DOHH2 (cell line): ENCODE data around the gene ORAI1.

ENCODE experiments used
- H3F3A ChIP-seq: fragments of 200-600 bp; sonication (generic), shearing (Covaris generic); 2 replicates; pipeline ENCODE4 v1.6.0; 2016; ENCODE audit warnings: antibody characterized with exemption, mild to moderate bottlenecking; ENCODE audit not compliant: control insufficient read depth, insufficient read depth
- H3K27ac ChIP-seq: fragments of 200-600 bp; sonication (generic); 2 replicates; pipeline ENCODE4 v1.5.1; 2014; ENCODE audit warnings: low read depth, mild to moderate bottlenecking, low read length, moderate library complexity
- H3K27me3 ChIP-seq: fragments of 200-600 bp; sonication (generic); 2 replicates; pipeline ENCODE4 v1.6.1; 2014; ENCODE audit warnings: mild to moderate bottlenecking, low read length, mixed read lengths; ENCODE audit not compliant: control insufficient read depth
- H3K36me3 ChIP-seq: fragments of 200-600 bp; sonication (generic); 2 replicates; pipeline ENCODE4 v1.6.1; 2014; ENCODE audit warnings: mild to moderate bottlenecking, low read length, moderate library complexity, mixed read lengths; ENCODE audit not compliant: control insufficient read depth
- H3K4me1 ChIP-seq: fragments of 200-600 bp; sonication (generic); 2 replicates; pipeline ENCODE4 v1.6.1; 2014; ENCODE audit warnings: mild to moderate bottlenecking, low read length, mixed read lengths; ENCODE audit not compliant: control insufficient read depth
- H3K4me2 ChIP-seq: fragments of 200-600 bp; sonication (generic); 2 replicates; pipeline ENCODE4 v1.6.0; 2014; ENCODE audit warnings: mild to moderate bottlenecking, low read length, moderate library complexity
- H3K4me3 ChIP-seq: fragments of 200-600 bp; sonication (generic); 2 replicates; pipeline ENCODE4 v1.5.1; 2014; ENCODE audit warnings: mild to moderate bottlenecking, low read length, mixed read lengths
- H3K79me2 ChIP-seq: fragments of 200-600 bp; sonication (generic); 2 replicates; pipeline ENCODE4 v1.6.1; 2014; ENCODE audit warnings: mild to moderate bottlenecking, low read length, mixed read lengths; ENCODE audit not compliant: control insufficient read depth
- H3K9me2 ChIP-seq: fragments of 200-600 bp; sonication (generic); replicated peaks from 2 replicates; pipeline ENCODE4 v1.6.1; 2014; ENCODE audit warnings: mild to moderate bottlenecking, low read length, mixed read lengths; ENCODE audit not compliant: control insufficient read depth
- H3K9me3 ChIP-seq: fragments of 200-600 bp; sonication (generic); 2 replicates; pipeline ENCODE4 v1.6.1; 2014; ENCODE audit warnings: antibody characterized with exemption, low read length, mixed read lengths; ENCODE audit not compliant: control insufficient read depth, insufficient read depth
- H4K20me1 ChIP-seq: fragments of 200-600 bp; sonication (generic); 2 replicates; pipeline ENCODE4 v1.6.0; 2014; ENCODE audit warnings: low read depth, mild to moderate bottlenecking, antibody characterized with exemption, low read length, moderate library complexity; ENCODE audit not compliant: control insufficient read depth, insufficient read depth
- EZH2phosphoT487 ChIP-seq: fragments of 200-600 bp; sonication (generic); IDR thresholded peaks from 2 replicates; pipeline ENCODE4 v1.6.1; 2017; ENCODE audit warnings: borderline replicate concordance, mild to moderate bottlenecking, antibody characterized with exemption, low read length, moderate library complexity, mixed read lengths
- TF ChIP-seq, protein P1 (sequence below): fragments of 200-600 bp; sonication (generic); IDR thresholded peaks from one replicate; pipeline ENCODE4 v1.5.1; 2014; ENCODE audit warnings: antibody characterized with exemption, mild to moderate bottlenecking, low read depth, low read length; ENCODE audit not compliant: poor library complexity, severe bottlenecking

ORAI1 gene

DNA sequence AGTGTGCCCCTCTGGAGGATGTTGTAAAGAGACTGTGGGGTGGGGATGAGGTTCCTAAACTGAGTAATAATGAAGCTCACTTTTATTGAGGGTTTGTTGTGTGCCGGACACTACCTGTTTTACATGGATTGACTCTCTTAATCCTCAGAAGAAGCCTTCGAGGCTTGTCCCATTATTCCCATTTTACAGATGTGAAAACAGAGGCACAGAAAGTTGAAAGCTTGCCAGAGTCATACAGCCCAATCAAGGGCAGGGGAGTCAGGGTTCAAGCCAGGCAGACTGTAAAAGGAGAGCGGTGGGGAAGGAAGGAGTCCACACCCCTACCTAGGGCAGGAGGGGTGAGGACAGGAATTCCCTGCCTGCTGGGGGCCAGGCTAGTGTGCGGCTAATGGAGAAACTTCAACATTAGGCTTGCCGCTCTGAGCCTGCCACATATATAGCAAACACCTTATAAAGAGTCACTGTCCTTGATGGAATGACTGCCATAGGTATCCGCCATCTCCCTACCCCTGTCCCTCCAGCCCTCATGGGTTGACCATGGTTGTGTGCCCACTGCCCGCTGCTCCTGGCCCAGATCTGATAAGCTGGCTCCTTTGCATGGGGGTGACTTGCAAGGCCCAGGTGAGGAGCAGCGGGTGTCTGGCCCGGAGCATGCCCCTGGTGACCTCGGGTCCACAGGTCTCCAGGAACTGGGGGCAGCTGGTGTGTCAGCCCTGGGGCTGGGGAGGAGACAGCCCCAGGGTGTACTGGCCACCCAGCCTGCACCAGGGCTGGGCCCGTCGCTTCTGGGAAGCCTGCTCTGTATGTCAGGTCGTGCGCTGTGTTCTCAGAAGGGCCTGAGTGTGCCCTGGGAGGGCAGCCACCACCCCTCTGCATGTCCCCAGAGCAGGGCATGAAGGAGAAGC, 12.2 kb downstream of the ORAI1 start:
- Histone ChIP-seq H3K79me2 (peaks cover 42% of the 10 kb centered on the region), H3K4me1 (peaks cover 20% of the 10 kb centered on the region), H3K27me3 (no peaks in the 10 kb centered on the region), H4K20me1 (no peaks in the 10 kb centered on the region), H3K9me3 (no peaks in the 10 kb centered on the region), H3K4me3 (no peak overlapping the region), H3K9me2 (no peaks in the 10 kb centered on the region), H3K36me3 (no peaks in the 10 kb centered on the region; the same call in 1 of the 2 replicates), H3F3A (no peaks in the 10 kb centered on the region), H3K4me2 (no peak overlapping the region), H3K27ac (no peak overlapping the region)
- TF ChIP-seq EZH2phosphoT487: no peak
- TF ChIP-seq, protein P1, sequence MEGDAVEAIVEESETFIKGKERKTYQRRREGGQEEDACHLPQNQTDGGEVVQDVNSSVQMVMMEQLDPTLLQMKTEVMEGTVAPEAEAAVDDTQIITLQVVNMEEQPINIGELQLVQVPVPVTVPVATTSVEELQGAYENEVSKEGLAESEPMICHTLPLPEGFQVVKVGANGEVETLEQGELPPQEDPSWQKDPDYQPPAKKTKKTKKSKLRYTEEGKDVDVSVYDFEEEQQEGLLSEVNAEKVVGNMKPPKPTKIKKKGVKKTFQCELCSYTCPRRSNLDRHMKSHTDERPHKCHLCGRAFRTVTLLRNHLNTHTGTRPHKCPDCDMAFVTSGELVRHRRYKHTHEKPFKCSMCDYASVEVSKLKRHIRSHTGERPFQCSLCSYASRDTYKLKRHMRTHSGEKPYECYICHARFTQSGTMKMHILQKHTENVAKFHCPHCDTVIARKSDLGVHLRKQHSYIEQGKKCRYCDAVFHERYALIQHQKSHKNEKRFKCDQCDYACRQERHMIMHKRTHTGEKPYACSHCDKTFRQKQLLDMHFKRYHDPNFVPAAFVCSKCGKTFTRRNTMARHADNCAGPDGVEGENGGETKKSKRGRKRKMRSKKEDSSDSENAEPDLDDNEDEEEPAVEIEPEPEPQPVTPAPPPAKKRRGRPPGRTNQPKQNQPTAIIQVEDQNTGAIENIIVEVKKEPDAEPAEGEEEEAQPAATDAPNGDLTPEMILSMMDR: no peak

- Histone ChIP-seq H3K9me2 (no peaks in the 10 kb centered on the region), H3K4me3 (no peak overlapping the region), H3F3A (no peaks in the 10 kb centered on the region), H3K4me2 (no peak overlapping the region), H4K20me1 (no peaks in the 10 kb centered on the region), H3K79me2 (peaks cover 37% of the 10 kb centered on the region), H3K9me3 (no peaks in the 10 kb centered on the region), H3K4me1 (peaks cover 18% of the 10 kb centered on the region), H3K27ac (no peak overlapping the region), H3K27me3 (no peaks in the 10 kb centered on the region), H3K36me3 (no peaks in the 10 kb centered on the region; the same call in 1 of the 2 replicates)
- TF ChIP-seq, protein P1: no peak
- TF ChIP-seq EZH2phosphoT487: no peak
These were observed 15.0 kb downstream of the ORAI1 start for GRCh38 chr12:121641343-121641630.

DNA sequence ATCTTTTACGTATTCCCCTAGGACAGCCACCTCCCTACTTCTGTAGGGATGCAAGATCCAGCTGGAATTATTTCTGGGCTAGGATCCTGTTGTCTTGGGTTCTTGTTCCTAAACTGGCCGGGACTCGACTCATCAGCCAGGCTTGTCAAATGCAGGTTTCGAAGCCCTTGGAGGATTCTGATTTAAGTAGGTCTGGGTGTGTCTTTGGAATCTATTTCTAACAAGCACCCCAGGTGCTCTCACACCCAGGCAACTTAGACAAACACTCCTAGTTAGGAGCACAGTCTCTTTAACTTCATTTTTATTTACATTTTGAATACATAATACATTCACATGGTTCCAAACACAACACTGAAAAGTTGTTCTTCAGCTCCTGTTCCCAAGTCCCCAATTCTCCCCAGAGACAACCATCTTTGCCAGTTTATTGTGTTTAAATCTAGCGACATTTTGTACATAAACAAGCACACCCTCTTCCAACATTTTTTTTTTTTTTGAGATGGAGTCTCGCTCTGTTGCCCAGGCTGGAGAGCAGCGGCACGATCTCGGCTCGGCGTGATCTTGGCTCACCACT, 22.2 kb downstream of the ORAI1 start:
- Histone ChIP-seq H3F3A (no peaks in the 10 kb centered on the region), H3K27me3 (no peaks in the 10 kb centered on the region), H3K9me2 (no peaks in the 10 kb centered on the region), H3K4me3 (no peak overlapping the region), H3K36me3 (no peaks in the 10 kb centered on the region), H3K4me1 (no peaks in the 10 kb centered on the region), H3K79me2 (no peaks in the 10 kb centered on the region), H3K4me2 (no peak overlapping the region), H4K20me1 (no peaks in the 10 kb centered on the region), H3K9me3 (no peaks in the 10 kb centered on the region), H3K27ac (no peak overlapping the region)
- no peak for TF ChIP-seq EZH2phosphoT487
- TF ChIP-seq, protein P1: no peak
